CD14-positive monocyte (primary cell): Measurements from ENCODE around the gene SRGAP2C. TPM values are rescaled to one million over a fixed set of nuclear protein-coding genes. Genes with fewer than 3 reads are reported as not detected.
A peak's percentile ranks its signal among the peaks of the same experiment; 100 is the strongest.
"Not testable (repeated sequence)": the region's sequence is repeated elsewhere in the genome, so short reads cannot be mapped to it uniquely, and the experiment has no call there.

Experiments used
- DNase-seq, 3 donors: peaks; one replicate each; pipeline ENCODE4 v3.0.0-alpha.2; 2011 to 2022
- H2AFZ ChIP-seq: 2 replicates; pipeline ENCODE4 v1.6.0; 2012; ENCODE audit warnings: mild to moderate bottlenecking, low read depth, low read length, inconsistent platforms; ENCODE audit not compliant: insufficient read depth, poor library complexity, severe bottlenecking
- H3K27ac ChIP-seq, 2 donors: 1 replicate in 1 of 2; 2 replicates in 1 of 2; pipeline ENCODE4 v1.5.1; 2012 to 2013; ENCODE audit warnings: low read length in 2 of 2, control low read depth in 1 of 2, inconsistent platforms in 1 of 2, low read depth in 1 of 2, mild to moderate bottlenecking in 1 of 2
- H3K27me3 ChIP-seq, 2 donors: one replicate each; pipeline versions ENCODE4 v1.6.0 to v1.6.1; 2011 to 2013; ENCODE audit warnings: low read length in 2 of 2; ENCODE audit not compliant: control insufficient read depth in 2 of 2, insufficient read depth in 2 of 2
- H3K36me3 ChIP-seq, 2 donors: replicated peaks in 1 of 2; 1 replicate in 1 of 2; 2 replicates in 1 of 2; pipeline versions ENCODE4 v1.5.1 to v1.6.1; 2012 to 2013; ENCODE audit warnings: low read length in 2 of 2, control low read depth in 1 of 2, inconsistent platforms in 1 of 2, mild to moderate bottlenecking in 1 of 2; ENCODE audit not compliant: insufficient read depth in 2 of 2, control insufficient read depth in 1 of 2
- H3K4me1 ChIP-seq, 2 donors: 1 replicate in 1 of 2; 2 replicates in 1 of 2; pipeline versions ENCODE4 v1.5.1 to v1.6.1; 2012 to 2013; ENCODE audit warnings: low read length in 2 of 2, control low read depth in 1 of 2, inconsistent platforms in 1 of 2, mild to moderate bottlenecking in 1 of 2, moderate library complexity in 1 of 2; ENCODE audit not compliant: insufficient read depth in 2 of 2, control insufficient read depth in 1 of 2
- H3K4me2 ChIP-seq: replicated peaks from 2 replicates; pipeline ENCODE3; 2012; ENCODE audit warnings: low read length, moderate library complexity, mild to moderate bottlenecking; ENCODE audit not compliant: poor library complexity, severe bottlenecking; ENCODE audit errors: extremely low read depth
- H3K4me3 ChIP-seq, 3 experiments: fragments of 200-600 bp in 1 of 3; sonication (generic) in 1 of 3; replicated peaks in 1 of 3; 1 replicate in 2 of 3; 2 replicates in 1 of 3; pipeline ENCODE4 v1.5.1; 2011 to 2013; ENCODE audit warnings: low read length in 3 of 3, mild to moderate bottlenecking in 3 of 3, control low read depth in 2 of 3, low read depth in 2 of 3, inconsistent platforms in 1 of 3, moderate library complexity in 1 of 3
- H3K79me2 ChIP-seq: 2 replicates; pipeline ENCODE4 v1.6.0; 2012; ENCODE audit warnings: mild to moderate bottlenecking, control low read depth, inconsistent platforms, low read length, moderate library complexity; ENCODE audit not compliant: insufficient read depth
- H3K9ac ChIP-seq: 2 replicates; pipeline ENCODE4 v1.6.0; 2017; ENCODE audit warnings: low read length, mild to moderate bottlenecking; ENCODE audit not compliant: insufficient read depth, poor library complexity, severe bottlenecking
- H3K9me3 ChIP-seq, 2 donors: replicated peaks in 1 of 2; 1 replicate in 1 of 2; 2 replicates in 1 of 2; pipeline versions ENCODE4 v1.5.1 to v1.6.1; 2012 to 2013; ENCODE audit warnings: low read length in 2 of 2, control low read depth in 1 of 2; ENCODE audit not compliant: control insufficient read depth in 1 of 2, insufficient read depth in 1 of 2
- H4K20me1 ChIP-seq: 2 replicates; pipeline ENCODE4 v1.6.0; 2012; ENCODE audit warnings: mild to moderate bottlenecking, low read length, control low read depth, moderate library complexity; ENCODE audit not compliant: insufficient read depth
- H3K27ac Mint-ChIP-seq, 7 donors: one replicate each; pipeline ENCODE4 v1.8.0; 2020; ENCODE audit warnings: mild to moderate bottlenecking in 7 of 7, mixed read lengths in 7 of 7, moderate library complexity in 6 of 7, inconsistent platforms in 2 of 7
- H3K27me3 Mint-ChIP-seq, 3 donors: one replicate each; pipeline ENCODE4 v1.8.0; 2021 to 2022; ENCODE audit warnings: low read depth in 3 of 3, mild to moderate bottlenecking in 3 of 3, mixed read lengths in 3 of 3, moderate library complexity in 3 of 3, inconsistent platforms in 1 of 3
- H3K36me3 Mint-ChIP-seq, 2 donors: one replicate each; pipeline ENCODE4 v1.8.0; 2020; ENCODE audit warnings: mixed read lengths in 2 of 2, inconsistent platforms in 1 of 2, mild to moderate bottlenecking in 1 of 2
- H3K4me1 Mint-ChIP-seq: one replicate; pipeline ENCODE4 v1.8.0; 2020; ENCODE audit warnings: mild to moderate bottlenecking, mixed read lengths
- H3K4me3 Mint-ChIP-seq, 2 donors: one replicate each; pipeline ENCODE4 v1.8.0; 2020; ENCODE audit warnings: mild to moderate bottlenecking in 2 of 2, mixed read lengths in 2 of 2, moderate library complexity in 1 of 2
- H3K9me3 Mint-ChIP-seq, 7 donors: one replicate each; pipeline ENCODE4 v1.8.0; 2020 to 2022; ENCODE audit warnings: mixed read lengths in 7 of 7, mild to moderate bottlenecking in 6 of 7, moderate library complexity in 6 of 7, inconsistent platforms in 2 of 7
- WGBS: methylation state at CpG from one replicate; pipeline ENCODE4 v1.1.5; 2013; ENCODE audit warnings: missing lambda C conversion rate; ENCODE audit not compliant: insufficient coverage; 5-methylcytosine and 5-hydroxymethylcytosine counted together
- intact Hi-C, 2 donors: fragments of 100-400 bp; cut with micrococcal nuclease; formaldehyde crosslinking; loops; one replicate each; pipeline versions ENCODE4 v1.15.0 to v1.15.1; 2023
- polyA plus RNA-seq, 3 donors: library from polyadenylated mRNA; depleted of rRNA in 1 of 3; unstranded in 2 of 3; stranded (reverse) in 1 of 3; fragments of 300-500 nt in 2 of 3; fragments of >200 nt in 1 of 3; fragmentation: Illumina TruSeq in 2 of 3; gene quantifications; 1 replicate in 2 of 3; 2 replicates in 1 of 3; pipeline ENCODE4 v1.2.3, GENCODE V29; 2012 to 2021

The SRGAP2C gene
- polyA plus RNA-seq, 3 donors = 3.7 to 13.5 (median 5.4) TPM

DNA sequence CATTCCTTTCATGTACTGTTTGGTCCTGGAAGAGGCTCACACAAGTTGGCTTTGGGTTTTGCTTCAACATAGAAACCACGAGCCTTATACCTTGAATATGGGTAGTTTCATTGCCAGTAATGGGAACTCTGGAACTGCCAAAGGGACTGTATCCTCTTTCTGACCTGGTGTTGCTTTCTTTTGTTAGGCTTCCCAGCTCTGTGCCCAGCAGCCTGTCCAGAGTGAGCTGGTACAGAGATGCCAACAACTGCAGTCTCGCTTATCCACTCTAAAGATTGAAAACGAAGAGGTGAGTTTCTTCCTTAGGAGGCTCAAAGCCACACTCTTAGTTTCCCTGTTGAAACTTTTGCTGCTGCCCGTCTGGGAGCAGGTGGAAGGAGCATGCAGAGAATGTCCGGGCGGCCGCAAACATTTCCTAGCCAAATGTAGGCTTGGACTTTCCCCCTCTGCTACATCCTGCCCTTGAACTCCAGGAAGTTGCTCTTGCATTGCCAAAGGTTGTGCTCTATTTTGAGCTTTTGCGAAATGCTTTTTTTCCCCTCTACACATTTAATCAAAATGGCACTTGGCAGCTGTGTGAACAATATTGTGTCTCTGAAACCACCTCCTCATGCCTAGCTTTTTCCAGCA, 201.7 kb downstream of the SRGAP2C start:
- H3K9me3 Mint-ChIP-seq, H3K4me2 ChIP-seq, H3K27ac Mint-ChIP-seq, H3K4me3 ChIP-seq, H3K4me3 Mint-ChIP-seq, H2AFZ ChIP-seq, H3K36me3 Mint-ChIP-seq, H3K27me3 Mint-ChIP-seq, H3K27me3 ChIP-seq, H3K79me2 ChIP-seq, H4K20me1 ChIP-seq, H3K36me3 ChIP-seq, intact Hi-C loops, H3K9me3 ChIP-seq, H3K9ac ChIP-seq, H3K4me1 Mint-ChIP-seq, H3K4me1 ChIP-seq, H3K27ac ChIP-seq, DNase-seq: not testable (repeated sequence)
- WGBS = no CpG with 5 or more reads among the region's 8 CpGs

DNA sequence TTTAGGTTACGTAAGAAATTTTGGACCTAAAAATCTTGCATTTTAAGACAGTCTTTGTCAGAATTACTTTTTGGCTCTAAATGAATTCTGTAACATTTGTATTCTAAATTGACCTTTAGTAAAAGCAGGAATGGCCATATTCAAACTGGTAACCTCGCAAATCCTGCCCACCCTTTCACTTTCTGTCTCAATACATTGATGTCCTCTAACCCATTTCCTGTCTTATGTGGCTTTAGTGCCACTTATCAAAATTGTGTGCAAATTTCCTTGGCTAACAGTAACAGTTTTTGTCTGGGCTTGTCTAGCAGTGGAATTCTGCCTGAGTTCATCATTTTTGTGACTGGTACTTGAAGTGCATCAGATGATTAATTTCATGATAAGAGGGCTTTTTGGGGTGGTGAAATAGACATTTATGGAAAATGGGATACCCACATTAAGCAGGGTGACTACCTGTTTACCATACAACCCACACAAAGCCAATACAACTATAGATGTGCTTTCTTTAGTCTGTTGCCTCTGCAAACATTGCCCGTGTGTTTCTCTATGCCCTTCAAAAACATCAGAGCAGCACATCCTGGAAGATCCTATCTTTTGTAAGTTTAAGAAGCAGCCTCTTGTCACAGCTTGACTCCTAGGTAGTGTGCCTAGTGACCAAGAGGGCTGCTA, 205.3 kb downstream of the SRGAP2C start:
- H3K4me2 ChIP-seq, H4K20me1 ChIP-seq, H3K9me3 ChIP-seq, H3K27ac ChIP-seq, H3K36me3 Mint-ChIP-seq, DNase-seq, H3K27me3 ChIP-seq, H3K27ac Mint-ChIP-seq, H3K4me3 Mint-ChIP-seq, H2AFZ ChIP-seq, H3K79me2 ChIP-seq, H3K9ac ChIP-seq, H3K36me3 ChIP-seq, H3K4me1 Mint-ChIP-seq, H3K9me3 Mint-ChIP-seq, H3K4me3 ChIP-seq, H3K4me1 ChIP-seq, H3K27me3 Mint-ChIP-seq, intact Hi-C loops: not testable (repeated sequence)
- WGBS = no CpG with 5 or more reads among the region's 3 CpGs

DNA sequence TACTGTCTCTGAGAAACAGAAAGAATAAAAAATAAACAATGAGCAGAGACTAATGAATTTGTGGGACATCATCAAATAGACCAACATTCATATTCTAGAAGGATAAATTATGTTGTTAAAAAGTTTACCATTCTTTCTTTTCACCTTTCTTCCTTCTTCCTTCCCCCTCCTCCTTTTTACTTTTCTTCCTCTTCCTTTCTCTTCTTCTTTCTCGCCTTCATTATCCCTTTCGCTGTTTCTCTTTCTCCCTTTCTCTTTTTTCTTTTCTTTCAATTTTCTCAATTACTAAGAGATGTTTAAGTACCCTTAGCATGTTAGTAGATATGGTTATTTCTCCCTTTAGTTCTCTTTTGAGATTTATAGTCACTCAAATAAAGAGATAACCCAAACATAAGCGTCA, 207.4 kb downstream of the SRGAP2C start:
- H3K4me2 ChIP-seq, H3K4me1 ChIP-seq, H4K20me1 ChIP-seq, H3K36me3 ChIP-seq, H3K27ac Mint-ChIP-seq, H3K79me2 ChIP-seq, H3K9ac ChIP-seq, H3K9me3 ChIP-seq, H3K27ac ChIP-seq, H3K4me1 Mint-ChIP-seq, intact Hi-C loops, H2AFZ ChIP-seq, H3K4me3 ChIP-seq, H3K27me3 ChIP-seq, H3K36me3 Mint-ChIP-seq, H3K4me3 Mint-ChIP-seq, DNase-seq: not testable (repeated sequence)
- Mint-ChIP-seq H3K9me3 (peaks cover 0 to 15% (median 8%) of the 10 kb centered on the region in 7 donors), H3K27me3 (peaks cover 9 to 16% (median 15%) of the 10 kb centered on the region in 3 donors)
- WGBS = no CpG with 5 or more reads among the region's 3 CpGs

DNA sequence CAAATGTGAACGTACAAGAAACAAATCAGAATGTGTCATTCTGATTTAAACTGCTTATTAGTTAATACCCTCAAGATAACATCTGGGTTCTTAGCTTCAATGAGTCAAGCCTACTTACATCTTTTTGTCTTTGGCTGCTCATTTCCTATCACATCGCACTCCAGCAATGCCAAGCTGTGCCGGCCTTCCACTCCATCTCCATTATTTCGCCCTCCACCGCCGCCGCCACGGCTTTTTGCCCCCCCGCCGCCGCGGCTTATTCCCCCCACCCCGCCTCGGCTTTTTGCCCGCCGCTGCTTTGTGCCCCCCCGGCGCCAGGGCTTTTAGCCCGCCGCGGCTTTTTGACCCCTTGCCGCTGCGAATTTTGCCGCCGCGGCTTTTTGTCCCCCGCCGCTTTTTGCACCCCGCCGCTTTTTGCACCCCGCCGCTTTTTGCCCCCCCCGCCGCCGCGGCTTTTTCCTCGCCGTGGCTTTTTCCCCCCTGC, 211.0 kb downstream of the SRGAP2C start:
- H3K36me3 ChIP-seq, DNase-seq: not testable (repeated sequence)
- H3K4me3 Mint-ChIP-seq = peak overlapping the region; percentile 87 to 98

More for the DNA sequence above, 211.0 kb downstream of the SRGAP2C start:
- H3K27ac Mint-ChIP-seq = peak overlapping the region in 1 of 7 donors; percentile 13
- H3K27me3 Mint-ChIP-seq = peaks cover 14 to 25% (median 19%) of the 10 kb centered on the region in 3 donors
- peaks cover 9 to 26% (median 17%) of the 10 kb centered on the region in 7 donors for H3K9me3 Mint-ChIP-seq
- H2AFZ ChIP-seq = peak overlapping the region; percentile 81
- 0% methylated on average over 23 of the region's 38 CpGs for WGBS
- H3K4me1 ChIP-seq, H3K4me1 Mint-ChIP-seq, intact Hi-C loops, H3K79me2 ChIP-seq, H3K27me3 ChIP-seq, H3K27ac ChIP-seq, H3K9me3 ChIP-seq, H4K20me1 ChIP-seq: not testable (repeated sequence)
- H3K4me2 ChIP-seq = peak overlapping the region; percentile 36
- peaks cover 8 to 12% of the 10 kb centered on the region in 2 donors for H3K36me3 Mint-ChIP-seq
- H3K9ac ChIP-seq = peak overlapping the region; percentile 70
- peak overlapping the region; percentile 69 to 87 (median 73) for H3K4me3 ChIP-seq
